AG10803 (cell line): ENCODE data around the gene FBXO42.

ENCODE experiments used
- DNase-seq: peaks from one replicate; pipeline ENCODE4 v3.0.0; 2010; ENCODE audit warnings: low read depth
- H3K4me3 ChIP-seq: 2 replicates; pipeline ENCODE4 v1.5.1; 2011; ENCODE audit warnings: mild to moderate bottlenecking, low read length, control low read depth
- TF ChIP-seq, protein P1 (sequence below): conservative IDR thresholded peaks from 2 replicates; pipeline ENCODE4 v1.5.1; 2011; ENCODE audit warnings: mild to moderate bottlenecking, low read length, control low read depth, inconsistent platforms

The FBXO42 gene

GRCh38 chr1:16244650-16245285 is 107.5 kb downstream of the FBXO42 start:
- no peak overlapping the region for H3K4me3 ChIP-seq
- DNase-seq, result no peak
- TF ChIP-seq, protein P1, sequence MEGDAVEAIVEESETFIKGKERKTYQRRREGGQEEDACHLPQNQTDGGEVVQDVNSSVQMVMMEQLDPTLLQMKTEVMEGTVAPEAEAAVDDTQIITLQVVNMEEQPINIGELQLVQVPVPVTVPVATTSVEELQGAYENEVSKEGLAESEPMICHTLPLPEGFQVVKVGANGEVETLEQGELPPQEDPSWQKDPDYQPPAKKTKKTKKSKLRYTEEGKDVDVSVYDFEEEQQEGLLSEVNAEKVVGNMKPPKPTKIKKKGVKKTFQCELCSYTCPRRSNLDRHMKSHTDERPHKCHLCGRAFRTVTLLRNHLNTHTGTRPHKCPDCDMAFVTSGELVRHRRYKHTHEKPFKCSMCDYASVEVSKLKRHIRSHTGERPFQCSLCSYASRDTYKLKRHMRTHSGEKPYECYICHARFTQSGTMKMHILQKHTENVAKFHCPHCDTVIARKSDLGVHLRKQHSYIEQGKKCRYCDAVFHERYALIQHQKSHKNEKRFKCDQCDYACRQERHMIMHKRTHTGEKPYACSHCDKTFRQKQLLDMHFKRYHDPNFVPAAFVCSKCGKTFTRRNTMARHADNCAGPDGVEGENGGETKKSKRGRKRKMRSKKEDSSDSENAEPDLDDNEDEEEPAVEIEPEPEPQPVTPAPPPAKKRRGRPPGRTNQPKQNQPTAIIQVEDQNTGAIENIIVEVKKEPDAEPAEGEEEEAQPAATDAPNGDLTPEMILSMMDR, result no peak

- DNase-seq, result peak; percentile 81
- TF ChIP-seq, protein P1, result peak; percentile 90
- H3K4me3 ChIP-seq, result no peak overlapping the region
Measured at GRCh38 chr1:16243936-16244649, 108.2 kb downstream of the FBXO42 start.

DNA sequence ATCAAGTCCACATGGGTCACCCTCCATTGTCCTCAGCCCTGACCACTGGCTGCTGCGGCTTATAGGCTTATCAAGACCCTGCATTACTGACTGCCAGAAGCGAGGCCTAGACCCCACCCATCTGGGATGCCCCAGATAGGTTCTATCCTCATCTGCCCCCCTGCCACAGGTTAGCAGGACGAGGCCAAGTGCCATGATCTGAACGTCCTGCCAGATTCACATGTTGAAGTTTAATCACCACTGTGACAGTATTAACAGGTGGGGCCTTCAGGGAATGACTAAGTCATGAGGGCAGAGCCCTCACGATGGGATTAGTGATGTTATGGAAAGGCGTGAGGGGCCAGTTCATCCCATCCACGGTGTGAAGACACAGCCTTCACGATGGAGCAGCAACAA is 109.1 kb downstream of the FBXO42 start:
- TF ChIP-seq, protein P1, result no peak
- no peak for DNase-seq
- H3K4me3 ChIP-seq, result no peak overlapping the region

- TF ChIP-seq, protein P1, result no peak
- H3K4me3 ChIP-seq, result no peak overlapping the region
Measured at GRCh38 chr1:16242556-16243214, 109.6 kb downstream of the FBXO42 start.

DNA sequence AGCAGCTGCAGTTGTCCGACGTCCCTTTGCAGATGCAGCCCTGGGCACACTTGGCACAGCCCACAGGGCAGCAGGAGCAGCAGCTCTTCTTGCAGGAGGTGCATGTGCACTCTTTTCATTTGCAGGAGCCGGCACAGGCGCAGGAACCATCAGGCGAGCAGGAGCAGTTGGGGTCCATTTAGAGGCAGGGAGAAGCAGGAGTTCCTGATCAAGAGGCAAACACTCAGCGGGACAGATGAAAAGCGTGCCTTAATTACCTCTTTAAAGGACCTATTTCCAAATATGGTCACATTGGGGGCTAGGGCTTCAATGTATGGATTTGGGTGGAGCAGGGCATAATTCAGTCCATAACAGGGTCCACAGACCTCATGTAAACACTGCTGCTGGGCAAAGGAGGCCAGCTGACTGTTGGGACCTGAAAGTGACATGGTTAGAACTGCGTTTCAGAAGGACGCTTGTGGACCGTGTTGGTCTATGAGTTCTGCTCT is 111.0 kb downstream of the FBXO42 start:
- no peak for DNase-seq
- TF ChIP-seq, protein P1, result no peak
- no peak overlapping the region for H3K4me3 ChIP-seq

More at GRCh38 chr1:16242556-16243214, 109.6 kb downstream of the FBXO42 start:
- no peak for DNase-seq

GRCh38 chr1:16239972-16240491 is 112.2 kb downstream of the FBXO42 start:
- TF ChIP-seq, protein P1, result no peak
- DNase-seq, result no peak
- no peak overlapping the region for H3K4me3 ChIP-seq
